ENCODE results near the gene COX6A1. TPM values are rescaled to one million over a fixed set of nuclear protein-coding genes. Genes with fewer than 3 reads are reported as not detected.

COX6A1 gene
- total RNA-seq, 1 donor, result 366 TPM

Other genes starting within 250 kb of the COX6A1 start
- 126 and 156 TPM in 2 replicates for gene GCN1, start 243.4 kb upstream of the COX6A1 start, total RNA-seq (ENCODE audit: low replicate concordance)
- gene RPLP0, start 237.0 kb upstream of the COX6A1 start, total RNA-seq (ENCODE audit: low replicate concordance), result 1,185 and 3,518 TPM in 2 replicates
- 66.1 and 68.3 TPM in 2 replicates for gene PXN, start 172.4 kb upstream of the COX6A1 start, total RNA-seq (ENCODE audit: low replicate concordance)
- under 0.01 TPM in 2 replicates for gene RNU4-2, start 146.2 kb upstream of the COX6A1 start, total RNA-seq (ENCODE audit: low replicate concordance)
- gene RNU4-1, start 144.9 kb upstream of the COX6A1 start, total RNA-seq (ENCODE audit: low replicate concordance), result under 0.01 TPM in 2 replicates
- gene SIRT4, start 135.8 kb upstream of the COX6A1 start, total RNA-seq (ENCODE audit: low replicate concordance), result 0.90 and 3.6 TPM in 2 replicates
- gene PLA2G1B, start 110.3 kb upstream of the COX6A1 start, total RNA-seq (ENCODE audit: low replicate concordance), result not detected in 2 replicates
- not detected in 2 replicates for gene MSI1, start 68.9 kb upstream of the COX6A1 start, total RNA-seq (ENCODE audit: low replicate concordance)
- 30.0 and 39.0 TPM in 2 replicates for gene TRIAP1, start 8.3 kb downstream of the COX6A1 start, total RNA-seq (ENCODE audit: low replicate concordance)
- 16.1 and 20.5 TPM in 2 replicates for gene GATC, start 8.3 kb downstream of the COX6A1 start, total RNA-seq (ENCODE audit: low replicate concordance)
- 87.3 and 104 TPM in 2 replicates for gene SRSF9, start 31.6 kb downstream of the COX6A1 start, total RNA-seq (ENCODE audit: low replicate concordance)
- 93.5 and 453 TPM in 2 replicates for gene DYNLL1, start 58.0 kb downstream of the COX6A1 start, total RNA-seq (ENCODE audit: low replicate concordance)
- 26.1 and 29.6 TPM in 2 replicates for gene COQ5, start 91.0 kb downstream of the COX6A1 start, total RNA-seq (ENCODE audit: low replicate concordance)
- gene RNF10, start 96.2 kb downstream of the COX6A1 start, total RNA-seq (ENCODE audit: low replicate concordance), result 96.7 and 125 TPM in 2 replicates
- 17.5 and 31.3 TPM in 2 replicates for gene POP5, start 143.3 kb downstream of the COX6A1 start, total RNA-seq (ENCODE audit: low replicate concordance)
- 0.54 TPM in 1 of 2 replicates, not detected in the other for gene CABP1, start 202.5 kb downstream of the COX6A1 start, total RNA-seq (ENCODE audit: low replicate concordance)
- gene MLEC, start 249.0 kb downstream of the COX6A1 start, total RNA-seq (ENCODE audit: low replicate concordance), result 77.1 and 135 TPM in 2 replicates